ENCODE results near the gene CTBP1. TPM values are rescaled to one million over a fixed set of nuclear protein-coding genes. Genes with fewer than 3 reads are reported as not detected.

Gene CTBP1
- total RNA-seq, 1 donor, result 246 TPM

DNA sequence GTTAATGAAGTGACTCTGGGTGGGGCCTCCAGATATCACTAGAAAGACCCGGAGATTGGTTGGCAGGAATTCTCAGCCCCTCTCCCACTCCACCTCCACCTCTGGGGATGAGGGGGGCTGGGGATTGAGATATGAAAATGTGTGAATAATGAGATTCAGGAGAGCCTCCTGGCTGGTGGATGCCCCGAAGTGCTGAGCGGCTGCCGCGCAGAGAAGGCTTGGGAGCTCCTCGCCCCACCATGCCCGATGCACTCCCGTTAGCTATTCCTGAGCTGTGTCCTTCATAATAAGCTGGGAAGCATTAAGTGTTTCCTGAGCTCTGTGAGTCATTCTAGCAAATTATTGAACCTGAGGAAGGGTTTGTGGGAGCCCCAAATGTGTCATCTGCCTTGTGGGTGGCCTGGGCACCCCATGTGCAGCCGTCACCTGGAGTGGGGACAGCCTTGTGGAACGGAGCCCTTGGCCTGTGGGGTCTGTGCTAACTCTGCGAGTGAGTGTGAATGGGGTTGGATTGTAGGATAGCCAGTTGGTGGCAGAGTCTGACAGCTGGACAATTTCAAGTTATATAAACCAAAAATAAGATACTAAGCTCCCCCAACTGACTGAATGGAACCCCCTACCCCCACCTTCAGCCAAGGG lies 36.3 kb upstream of the CTBP1 start:
- TF ChIP-seq CTCF (IDR thresholded peaks at IDR 0.05; ENCODE audit: extremely low read depth, low read depth, low read length), result no peak
- Histone ChIP-seq H3K9me3 (ENCODE audit: low read depth, low read length) (no peaks in the 10 kb centered on the region), H2AFZ (ENCODE audit: low read length) (no peak overlapping the region), H3K4me3 (ENCODE audit: insufficient read depth, low read length) (no peak overlapping the region), H3K27ac (ENCODE audit: low read depth, low read length) (no peak overlapping the region), H3K4me1 (ENCODE audit: insufficient read depth, low read length) (peaks cover 3% of the 10 kb centered on the region), H3K4me2 (ENCODE audit: insufficient read depth, low read length) (no peak overlapping the region), H3K36me3 (ENCODE audit: insufficient read depth, low read length) (no peaks in the 10 kb centered on the region), H3K79me2 (ENCODE audit: insufficient read depth, low read length) (peaks cover 6% of the 10 kb centered on the region), H3K27me3 (ENCODE audit: insufficient read depth, low read length) (no peaks in the 10 kb centered on the region), H4K20me1 (ENCODE audit: insufficient read depth, low read length) (no peaks in the 10 kb centered on the region)
- peak; percentile 43 for DNase-seq (ENCODE audit: insufficient read length, low spot score, missing footprints)

DNA sequence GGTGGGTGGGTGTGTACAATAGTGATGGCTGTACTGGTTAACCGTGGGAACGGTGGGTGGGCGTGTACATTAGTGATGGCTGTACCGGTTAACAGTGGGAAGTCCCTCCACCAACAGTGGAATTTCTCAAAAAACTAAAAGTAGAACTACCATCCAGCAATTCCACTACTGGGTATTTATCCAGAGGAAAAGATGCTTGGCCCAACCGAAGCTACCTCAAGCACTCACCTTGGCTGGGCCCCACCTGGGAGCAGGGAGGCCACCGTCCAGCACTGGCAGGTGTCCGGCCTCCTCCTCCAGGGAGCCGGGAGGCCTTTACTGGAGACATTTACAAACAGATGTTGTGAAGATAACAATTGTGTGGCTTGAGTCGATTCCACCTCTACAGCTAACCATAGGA lies 34.8 kb upstream of the CTBP1 start:
- no peak overlapping the region for H2AFZ ChIP-seq (ENCODE audit: low read length)
- peak; percentile 17 for DNase-seq (ENCODE audit: insufficient read length, low spot score, missing footprints)
- no peak for TF ChIP-seq CTCF (IDR thresholded peaks at IDR 0.05; ENCODE audit: extremely low read depth, low read depth, low read length)

GRCh38 chr4:1279253-1279652 lies 30.3 kb upstream of the CTBP1 start:
- Histone ChIP-seq H3K4me3 (ENCODE audit: insufficient read depth, low read length) (no peak overlapping the region), H3K36me3 (ENCODE audit: insufficient read depth, low read length) (no peaks in the 10 kb centered on the region), H3K79me2 (ENCODE audit: insufficient read depth, low read length) (no peaks in the 10 kb centered on the region), H3K4me1 (ENCODE audit: insufficient read depth, low read length) (no peaks in the 10 kb centered on the region), H3K9me3 (ENCODE audit: low read depth, low read length) (no peaks in the 10 kb centered on the region), H2AFZ (ENCODE audit: low read length) (no peak overlapping the region), H3K4me2 (ENCODE audit: insufficient read depth, low read length) (no peak overlapping the region), H4K20me1 (ENCODE audit: insufficient read depth, low read length) (no peaks in the 10 kb centered on the region), H3K27ac (ENCODE audit: low read depth, low read length) (no peak overlapping the region), H3K27me3 (ENCODE audit: insufficient read depth, low read length) (no peaks in the 10 kb centered on the region)
- DNase-seq (ENCODE audit: insufficient read length, low spot score, missing footprints), result peak; percentile 29
- no peak for TF ChIP-seq CTCF (IDR thresholded peaks at IDR 0.05; ENCODE audit: extremely low read depth, low read depth, low read length)

More for the DNA sequence above, 34.8 kb upstream of the CTBP1 start:
- no peaks in the 10 kb centered on the region for H3K79me2 ChIP-seq (ENCODE audit: insufficient read depth, low read length)
- H3K4me3 ChIP-seq (ENCODE audit: insufficient read depth, low read length), result no peak overlapping the region
- H3K4me1 ChIP-seq (ENCODE audit: insufficient read depth, low read length), result peaks cover 1% of the 10 kb centered on the region
- no peak overlapping the region for H3K27ac ChIP-seq (ENCODE audit: low read depth, low read length)
- H3K4me2 ChIP-seq (ENCODE audit: insufficient read depth, low read length), result no peak overlapping the region
- no peaks in the 10 kb centered on the region for H3K36me3 ChIP-seq (ENCODE audit: insufficient read depth, low read length)
- H3K27me3 ChIP-seq (ENCODE audit: insufficient read depth, low read length), result no peaks in the 10 kb centered on the region
- no peaks in the 10 kb centered on the region for H4K20me1 ChIP-seq (ENCODE audit: insufficient read depth, low read length)
- H3K9me3 ChIP-seq (ENCODE audit: low read depth, low read length), result no peaks in the 10 kb centered on the region

GRCh38 chr4:1277667-1278665 lies 29.0 kb upstream of the CTBP1 start:
- Histone ChIP-seq H3K36me3 (ENCODE audit: insufficient read depth, low read length) (no peaks in the 10 kb centered on the region), H3K27ac (ENCODE audit: low read depth, low read length) (no peak overlapping the region), H3K4me1 (ENCODE audit: insufficient read depth, low read length) (no peaks in the 10 kb centered on the region), H3K4me2 (ENCODE audit: insufficient read depth, low read length) (no peak overlapping the region), H3K79me2 (ENCODE audit: insufficient read depth, low read length) (no peaks in the 10 kb centered on the region), H4K20me1 (ENCODE audit: insufficient read depth, low read length) (no peaks in the 10 kb centered on the region), H3K9me3 (ENCODE audit: low read depth, low read length) (no peaks in the 10 kb centered on the region), H3K27me3 (ENCODE audit: insufficient read depth, low read length) (no peaks in the 10 kb centered on the region), H3K4me3 (ENCODE audit: insufficient read depth, low read length) (no peak overlapping the region), H2AFZ (ENCODE audit: low read length) (no peak overlapping the region)
- peak; percentile 85 for DNase-seq (ENCODE audit: insufficient read length, low spot score, missing footprints)
- peak; percentile 18 for TF ChIP-seq CTCF (IDR thresholded peaks at IDR 0.05; ENCODE audit: extremely low read depth, low read depth, low read length)
